Trophoblast cell (in vitro differentiated cells and primary cell): ENCODE data around the gene NCLN.
A peak's percentile ranks its signal among the peaks of the same experiment; 100 is the strongest.

Experiments
- DNase-seq, 2 donors: peaks; one replicate each; pipeline ENCODE4 v3.0.0-alpha.2; 2016
- H2AFZ ChIP-seq: 2 replicates; pipeline ENCODE4 v1.6.1; 2013; ENCODE audit warnings: low read length, moderate library complexity, mild to moderate bottlenecking; ENCODE audit not compliant: insufficient read depth, poor library complexity
- H2AK5ac ChIP-seq: 2 replicates; pipeline ENCODE4 v1.6.1; 2013; ENCODE audit warnings: mild to moderate bottlenecking, low read length
- H2BK120ac ChIP-seq: 2 replicates; pipeline ENCODE4 v1.6.1; 2013; ENCODE audit warnings: low read length, mild to moderate bottlenecking, moderate library complexity; ENCODE audit not compliant: insufficient read depth, poor library complexity
- H2BK12ac ChIP-seq: 2 replicates; pipeline ENCODE4 v1.6.1; 2013; ENCODE audit warnings: mild to moderate bottlenecking, low read length, moderate library complexity
- H2BK5ac ChIP-seq: 2 replicates; pipeline ENCODE4 v1.6.1; 2013; ENCODE audit warnings: low read length, low read depth, moderate library complexity, mild to moderate bottlenecking; ENCODE audit not compliant: poor library complexity
- H3K14ac ChIP-seq: 2 replicates; pipeline ENCODE4 v1.6.1; 2013; ENCODE audit warnings: mild to moderate bottlenecking, low read length
- H3K18ac ChIP-seq: 2 replicates; pipeline ENCODE4 v1.6.1; 2013; ENCODE audit warnings: mild to moderate bottlenecking, low read length
- H3K23ac ChIP-seq: 2 replicates; pipeline ENCODE4 v1.6.1; 2013; ENCODE audit warnings: low read length
- H3K27ac ChIP-seq: 2 replicates; pipeline ENCODE4 v1.5.1; 2013; ENCODE audit warnings: low read depth, mild to moderate bottlenecking, inconsistent platforms, low read length, moderate library complexity
- H3K27me3 ChIP-seq: 2 replicates; pipeline ENCODE4 v1.6.1; 2013; ENCODE audit warnings: inconsistent platforms, mild to moderate bottlenecking, low read length, moderate library complexity; ENCODE audit not compliant: insufficient read depth
- H3K36me3 ChIP-seq, 2 experiments: 1 replicate in 1 of 2; 2 replicates in 1 of 2; pipeline ENCODE4 v1.6.1; 2013; ENCODE audit warnings: low read length in 2 of 2, mild to moderate bottlenecking in 2 of 2, moderate library complexity in 1 of 2; ENCODE audit not compliant: insufficient read depth in 2 of 2, control insufficient read depth in 1 of 2
- H3K4ac ChIP-seq: 2 replicates; pipeline ENCODE4 v1.6.1; 2013; ENCODE audit warnings: low read depth, mild to moderate bottlenecking, low read length, moderate library complexity
- H3K4me1 ChIP-seq, 2 experiments: 1 replicate in 1 of 2; 2 replicates in 1 of 2; pipeline ENCODE4 v1.6.1; 2013; ENCODE audit warnings: low read length in 2 of 2, mild to moderate bottlenecking in 2 of 2, moderate library complexity in 1 of 2; ENCODE audit not compliant: insufficient read depth in 2 of 2, control insufficient read depth in 1 of 2
- H3K4me2 ChIP-seq: 2 replicates; pipeline ENCODE4 v1.6.1; 2013; ENCODE audit warnings: inconsistent platforms, mild to moderate bottlenecking, low read length, moderate library complexity
- H3K4me3 ChIP-seq: 2 replicates; pipeline ENCODE4 v1.5.1; 2013; ENCODE audit warnings: mild to moderate bottlenecking, low read depth, low read length, inconsistent platforms
- H3K79me1 ChIP-seq: one replicate; pipeline ENCODE4 v1.6.1; 2013; ENCODE audit warnings: low read length
- H3K79me2 ChIP-seq: 2 replicates; pipeline ENCODE4 v1.6.1; 2013; ENCODE audit warnings: low read length, mild to moderate bottlenecking; ENCODE audit not compliant: control insufficient read depth, insufficient read depth, poor library complexity
- H3K9ac ChIP-seq: 2 replicates; pipeline ENCODE4 v1.6.1; 2013; ENCODE audit warnings: mild to moderate bottlenecking, low read length
- H3K9me3 ChIP-seq: 2 replicates; pipeline ENCODE4 v1.6.1; 2013; ENCODE audit warnings: low read depth, mild to moderate bottlenecking, control low read depth, inconsistent platforms, low read length; ENCODE audit not compliant: insufficient read depth
- H4K12ac ChIP-seq: 2 replicates; pipeline ENCODE4 v1.6.1; 2013; ENCODE audit warnings: low read depth, mild to moderate bottlenecking, low read length, moderate library complexity
- H4K8ac ChIP-seq: 2 replicates; pipeline ENCODE4 v1.6.1; 2013; ENCODE audit warnings: low read depth, mild to moderate bottlenecking, low read length, moderate library complexity
- H4K91ac ChIP-seq: one replicate; pipeline ENCODE4 v1.6.1; 2013; ENCODE audit warnings: low read depth, mild to moderate bottlenecking, low read length, moderate library complexity
- WGBS: extraction: QIAGEN DNeasy Blood & Tissue Kit; methylation state at CpG from one replicate; pipeline ENCODE4 v1.1.7; 2013; ENCODE audit warnings: missing lambda C conversion rate; ENCODE audit not compliant: insufficient read length, insufficient coverage; ENCODE audit errors: extremely low coverage; 5-methylcytosine and 5-hydroxymethylcytosine counted together

NCLN gene

DNA sequence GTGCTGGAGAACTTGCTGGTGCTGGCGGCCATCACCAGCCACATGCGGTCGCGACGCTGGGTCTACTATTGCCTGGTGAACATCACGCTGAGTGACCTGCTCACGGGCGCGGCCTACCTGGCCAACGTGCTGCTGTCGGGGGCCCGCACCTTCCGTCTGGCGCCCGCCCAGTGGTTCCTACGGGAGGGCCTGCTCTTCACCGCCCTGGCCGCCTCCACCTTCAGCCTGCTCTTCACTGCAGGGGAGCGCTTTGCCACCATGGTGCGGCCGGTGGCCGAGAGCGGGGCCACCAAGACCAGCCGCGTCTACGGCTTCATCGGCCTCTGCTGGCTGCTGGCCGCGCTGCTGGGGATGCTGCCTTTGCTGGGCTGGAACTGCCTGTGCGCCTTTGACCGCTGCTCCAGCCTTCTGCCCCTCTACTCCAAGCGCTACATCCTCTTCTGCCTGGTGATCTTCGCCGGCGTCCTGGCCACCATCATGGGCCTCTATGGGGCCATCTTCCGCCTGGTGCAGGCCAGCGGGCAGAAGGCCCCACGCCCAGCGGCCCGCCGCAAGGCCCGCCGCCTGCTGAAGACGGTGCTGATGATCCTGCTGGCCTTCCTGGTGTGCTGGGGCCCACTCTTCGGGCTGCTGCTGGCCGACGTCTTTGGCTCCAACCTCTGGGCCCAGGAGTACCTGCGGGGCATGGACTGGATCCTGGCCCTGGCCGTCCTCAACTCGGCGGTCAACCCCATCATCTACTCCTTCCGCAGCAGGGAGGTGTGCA, 6.6 kb upstream of the NCLN start:
- no peak overlapping the region for H3K23ac ChIP-seq
- no peak overlapping the region for H2BK12ac ChIP-seq
- H3K4me2 ChIP-seq: no peak overlapping the region
- H2BK5ac ChIP-seq: no peak overlapping the region
- H3K14ac ChIP-seq: no peak overlapping the region
- peaks cover 2 to 6% of the 10 kb centered on the region in 2 experiments for H3K4me1 ChIP-seq
- H4K8ac ChIP-seq: no peak overlapping the region
- H3K4ac ChIP-seq: no peak overlapping the region
- no peak overlapping the region for H3K27ac ChIP-seq
- DNase-seq: peak in 1 of 2 donors; percentile 25
- no peak overlapping the region for H4K91ac ChIP-seq
- H3K36me3 ChIP-seq: no peaks in the 10 kb centered on the region
- WGBS: no CpG with 5 or more reads among the region's 52 CpGs
- no peak overlapping the region for H3K4me3 ChIP-seq
- no peaks in the 10 kb centered on the region for H3K9me3 ChIP-seq
- H2AFZ ChIP-seq: no peak overlapping the region
- H4K12ac ChIP-seq: no peak overlapping the region
- H3K27me3 ChIP-seq: no peaks in the 10 kb centered on the region
- no peaks in the 10 kb centered on the region for H3K79me2 ChIP-seq
- no peak overlapping the region for H3K18ac ChIP-seq
- no peaks in the 10 kb centered on the region for H3K79me1 ChIP-seq
- no peak overlapping the region for H3K9ac ChIP-seq
- H2AK5ac ChIP-seq: no peak overlapping the region
- H2BK120ac ChIP-seq: no peak overlapping the region

DNA sequence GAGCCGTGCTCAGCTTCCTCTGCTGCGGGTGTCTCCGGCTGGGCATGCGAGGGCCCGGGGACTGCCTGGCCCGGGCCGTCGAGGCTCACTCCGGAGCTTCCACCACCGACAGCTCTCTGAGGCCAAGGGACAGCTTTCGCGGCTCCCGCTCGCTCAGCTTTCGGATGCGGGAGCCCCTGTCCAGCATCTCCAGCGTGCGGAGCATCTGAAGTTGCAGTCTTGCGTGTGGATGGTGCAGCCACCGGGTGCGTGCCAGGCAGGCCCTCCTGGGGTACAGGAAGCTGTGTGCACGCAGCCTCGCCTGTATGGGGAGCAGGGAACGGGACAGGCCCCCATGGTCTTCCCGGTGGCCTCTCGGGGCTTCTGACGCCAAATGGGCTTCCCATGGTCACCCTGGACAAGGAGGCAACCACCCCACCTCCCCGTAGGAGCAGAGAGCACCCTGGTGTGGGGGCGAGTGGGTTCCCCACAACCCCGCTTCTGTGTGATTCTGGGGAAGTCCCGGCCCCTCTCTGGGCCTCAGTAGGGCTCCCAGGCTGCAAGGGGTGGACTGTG, 5.9 kb upstream of the NCLN start:
- H2AFZ ChIP-seq: no peak overlapping the region
- H3K9me3 ChIP-seq: no peaks in the 10 kb centered on the region
- H2BK120ac ChIP-seq: no peak overlapping the region
- no peak overlapping the region for H3K23ac ChIP-seq
- H3K27me3 ChIP-seq: no peaks in the 10 kb centered on the region
- peaks cover 3 to 6% of the 10 kb centered on the region in 2 experiments for H3K4me1 ChIP-seq
- no peak overlapping the region for H4K8ac ChIP-seq
- H2AK5ac ChIP-seq: no peak overlapping the region
- H3K4me2 ChIP-seq: no peak overlapping the region
- no peaks in the 10 kb centered on the region for H3K79me2 ChIP-seq
- H3K9ac ChIP-seq: no peak overlapping the region
- H2BK5ac ChIP-seq: no peak overlapping the region
- WGBS: no CpG with 5 or more reads among the region's 31 CpGs
- H3K18ac ChIP-seq: no peak overlapping the region
- H2BK12ac ChIP-seq: no peak overlapping the region
- DNase-seq: no peak
- H3K4me3 ChIP-seq: no peak overlapping the region
- H4K91ac ChIP-seq: no peak overlapping the region
- H3K79me1 ChIP-seq: no peaks in the 10 kb centered on the region
- no peak overlapping the region for H4K12ac ChIP-seq
- H3K27ac ChIP-seq: no peak overlapping the region
- no peak overlapping the region for H3K14ac ChIP-seq
- no peak overlapping the region for H3K4ac ChIP-seq
- no peaks in the 10 kb centered on the region for H3K36me3 ChIP-seq

DNA sequence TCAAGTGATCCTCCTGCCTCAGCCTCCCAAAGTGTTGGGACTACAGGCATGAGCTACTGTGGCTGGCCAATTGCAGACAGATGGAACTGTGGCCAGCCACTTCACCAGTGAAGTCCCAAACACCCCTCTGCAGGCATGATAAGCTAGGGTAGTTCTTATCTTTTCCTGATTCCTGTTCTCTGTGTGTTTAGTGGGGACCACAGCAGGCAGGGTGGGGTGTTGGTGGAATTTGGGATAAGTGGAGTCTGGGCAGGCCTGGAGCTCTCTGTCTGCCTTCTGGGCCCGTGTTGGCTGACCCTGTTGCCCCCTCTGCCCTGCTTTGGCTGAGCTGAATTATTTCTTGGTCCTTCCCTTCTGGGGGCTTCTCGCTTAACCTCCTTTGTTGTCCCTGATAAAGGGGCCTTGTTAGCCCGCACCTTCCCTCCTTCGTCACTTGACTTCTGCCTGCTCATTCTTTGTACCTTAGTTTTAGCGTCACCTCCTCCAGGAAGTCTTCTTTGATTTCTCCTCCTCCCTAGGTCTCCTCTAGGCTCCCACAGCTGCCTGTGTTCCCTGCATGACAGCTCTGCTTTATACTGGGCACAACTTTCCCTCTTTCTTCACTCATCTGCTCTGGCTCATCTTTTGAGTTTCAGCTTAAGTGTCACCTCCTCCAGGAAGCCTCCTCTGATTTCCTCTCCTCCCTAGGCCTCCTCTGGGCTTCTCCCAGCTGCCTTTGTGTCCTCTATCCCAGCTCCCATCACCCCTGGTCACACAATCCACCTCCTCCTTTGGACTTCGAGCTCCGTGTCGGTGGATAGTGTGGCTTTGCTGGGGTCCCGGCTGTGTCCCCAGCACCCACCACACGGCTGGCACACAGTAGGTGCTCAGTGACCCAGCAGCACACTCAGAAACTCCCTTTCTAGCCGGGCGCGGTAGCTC, 1.7 kb upstream of the NCLN start:
- no peak overlapping the region for H2BK12ac ChIP-seq
- peaks cover 11 to 15% of the 10 kb centered on the region in 2 experiments for H3K4me1 ChIP-seq
- no peak overlapping the region for H3K4ac ChIP-seq
- H4K12ac ChIP-seq: peak overlapping the region; percentile 98
- no peak overlapping the region for H3K18ac ChIP-seq
- no peaks in the 10 kb centered on the region for H3K9me3 ChIP-seq
- H4K8ac ChIP-seq: peak overlapping the region; percentile 97
- peak overlapping the region; percentile 38 for H2AK5ac ChIP-seq
- H3K23ac ChIP-seq: no peak overlapping the region
- DNase-seq: no peak
- H3K9ac ChIP-seq: no peak overlapping the region
- peaks cover 5 to 8% of the 10 kb centered on the region in 2 experiments for H3K36me3 ChIP-seq
- no peaks in the 10 kb centered on the region for H3K27me3 ChIP-seq
- H2AFZ ChIP-seq: no peak overlapping the region
- H3K14ac ChIP-seq: no peak overlapping the region
- no CpG with 5 or more reads among the region's 13 CpGs for whole genome bisulfite sequencing
- peaks cover 16% of the 10 kb centered on the region for H3K79me2 ChIP-seq
- H3K4me2 ChIP-seq: no peak overlapping the region
- peaks cover 6% of the 10 kb centered on the region for H3K79me1 ChIP-seq
- H3K27ac ChIP-seq: no peak overlapping the region
- H2BK120ac ChIP-seq: no peak overlapping the region
- H4K91ac ChIP-seq: peak overlapping the region; percentile 48
- no peak overlapping the region for H3K4me3 ChIP-seq
- H2BK5ac ChIP-seq: no peak overlapping the region

DNA sequence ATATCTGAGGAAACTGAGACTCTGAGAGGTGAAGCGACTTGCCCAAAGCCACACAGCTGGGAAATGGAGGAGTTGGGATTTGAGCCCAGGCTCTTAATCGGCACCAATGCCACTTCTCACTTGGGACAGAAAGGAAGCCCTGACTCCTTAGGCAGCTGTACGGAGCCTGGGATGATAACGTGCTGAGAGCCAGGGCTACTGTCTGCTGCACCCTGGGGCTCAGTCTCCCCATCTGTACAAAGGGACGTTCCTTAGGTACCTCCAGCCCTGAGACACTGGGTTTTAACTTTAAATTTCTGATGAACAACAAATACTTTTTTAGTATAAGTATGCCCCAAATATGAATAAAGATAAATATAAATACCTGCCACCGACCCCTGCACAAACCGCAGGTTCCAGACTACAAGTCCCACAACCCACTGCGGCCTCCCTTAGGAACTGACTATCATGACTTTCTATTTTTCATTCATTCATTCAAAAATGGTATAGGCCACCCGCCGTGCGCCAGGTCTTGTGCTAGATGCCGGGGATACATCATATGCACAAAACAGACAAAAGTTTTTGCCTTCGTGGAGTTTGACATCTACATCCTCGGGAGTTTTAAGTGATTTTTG, 776 bp upstream of the NCLN start:
- Histone ChIP-seq H2BK12ac (no peak overlapping the region), H4K91ac (peak overlapping the region; percentile 81), H3K18ac (no peak overlapping the region), H3K4me1 (peaks cover 11 to 15% of the 10 kb centered on the region in 2 experiments), H4K8ac (peak overlapping the region; percentile 97), H3K4ac (no peak overlapping the region), H4K12ac (peak overlapping the region; percentile 98), H3K79me2 (peaks cover 16% of the 10 kb centered on the region), H3K27ac (no peak overlapping the region), H2AK5ac (no peak overlapping the region), H3K79me1 (peaks cover 6% of the 10 kb centered on the region), H3K4me2 (peak overlapping the region; percentile 88), H3K36me3 (peaks cover 7 to 12% of the 10 kb centered on the region in 2 experiments), H2AFZ (peak overlapping the region; percentile 84), H3K9me3 (no peaks in the 10 kb centered on the region), H2BK5ac (peak overlapping the region; percentile 5), H3K23ac (no peak overlapping the region), H2BK120ac (no peak overlapping the region), H3K4me3 (peak overlapping the region; percentile 71), H3K14ac (peak overlapping the region; percentile 74), H3K9ac (no peak overlapping the region), H3K27me3 (no peaks in the 10 kb centered on the region)
- WGBS: no CpG with 5 or more reads among the region's 14 CpGs
- no peak for DNase-seq
